LNCAP (cell line): Measurements from ENCODE around the gene MAMDC2.

ENCODE experiments used
- TF ChIP-seq, protein P1 (sequence below): fragments of 450-650 bp; IDR thresholded peaks from 2 replicates; pipeline ENCODE4 v1.5.1; 2017; ENCODE audit warnings: mild to moderate bottlenecking

The MAMDC2 gene

DNA sequence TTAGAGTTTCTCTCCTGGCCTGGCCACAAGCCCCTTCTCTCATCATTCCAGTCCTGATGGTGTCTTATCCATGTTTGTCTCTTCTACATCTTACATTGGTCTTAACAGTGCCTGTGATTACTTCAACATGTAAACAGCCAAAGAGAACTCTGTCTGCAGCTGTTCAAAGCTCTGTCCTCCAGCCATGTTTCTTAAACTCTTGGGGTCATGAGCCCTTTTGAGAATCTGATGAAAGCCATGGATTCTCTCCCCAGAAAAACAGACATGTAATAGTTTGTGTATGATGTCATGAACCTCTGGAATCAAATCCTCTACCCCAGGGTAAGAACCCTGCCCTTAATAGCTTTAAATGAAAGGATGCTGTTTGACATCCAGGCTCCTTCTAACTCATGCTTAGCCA, 30.1 kb downstream of the MAMDC2 start:
- TF ChIP-seq, protein P1, sequence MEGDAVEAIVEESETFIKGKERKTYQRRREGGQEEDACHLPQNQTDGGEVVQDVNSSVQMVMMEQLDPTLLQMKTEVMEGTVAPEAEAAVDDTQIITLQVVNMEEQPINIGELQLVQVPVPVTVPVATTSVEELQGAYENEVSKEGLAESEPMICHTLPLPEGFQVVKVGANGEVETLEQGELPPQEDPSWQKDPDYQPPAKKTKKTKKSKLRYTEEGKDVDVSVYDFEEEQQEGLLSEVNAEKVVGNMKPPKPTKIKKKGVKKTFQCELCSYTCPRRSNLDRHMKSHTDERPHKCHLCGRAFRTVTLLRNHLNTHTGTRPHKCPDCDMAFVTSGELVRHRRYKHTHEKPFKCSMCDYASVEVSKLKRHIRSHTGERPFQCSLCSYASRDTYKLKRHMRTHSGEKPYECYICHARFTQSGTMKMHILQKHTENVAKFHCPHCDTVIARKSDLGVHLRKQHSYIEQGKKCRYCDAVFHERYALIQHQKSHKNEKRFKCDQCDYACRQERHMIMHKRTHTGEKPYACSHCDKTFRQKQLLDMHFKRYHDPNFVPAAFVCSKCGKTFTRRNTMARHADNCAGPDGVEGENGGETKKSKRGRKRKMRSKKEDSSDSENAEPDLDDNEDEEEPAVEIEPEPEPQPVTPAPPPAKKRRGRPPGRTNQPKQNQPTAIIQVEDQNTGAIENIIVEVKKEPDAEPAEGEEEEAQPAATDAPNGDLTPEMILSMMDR, result no peak

DNA sequence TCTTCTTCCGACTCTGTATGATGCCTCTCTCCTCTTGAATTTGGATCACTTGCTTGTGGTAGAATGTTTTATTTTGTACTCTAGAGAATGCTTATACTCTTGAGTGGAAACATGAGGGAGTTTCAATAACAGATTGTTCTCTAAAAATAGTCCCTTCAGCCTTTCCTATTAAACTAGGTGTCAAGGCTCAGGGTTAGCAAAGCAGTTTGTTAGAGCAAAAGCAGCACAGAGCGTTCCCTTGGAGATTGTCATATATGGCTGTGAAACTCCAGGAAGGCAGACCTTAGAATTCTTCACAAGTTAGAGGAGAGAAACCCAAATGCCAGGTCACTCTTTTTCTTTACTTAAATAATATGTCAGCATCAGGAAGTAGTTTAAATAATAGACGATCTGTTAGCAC, 33.0 kb downstream of the MAMDC2 start:
- TF ChIP-seq, protein P1, result no peak

DNA sequence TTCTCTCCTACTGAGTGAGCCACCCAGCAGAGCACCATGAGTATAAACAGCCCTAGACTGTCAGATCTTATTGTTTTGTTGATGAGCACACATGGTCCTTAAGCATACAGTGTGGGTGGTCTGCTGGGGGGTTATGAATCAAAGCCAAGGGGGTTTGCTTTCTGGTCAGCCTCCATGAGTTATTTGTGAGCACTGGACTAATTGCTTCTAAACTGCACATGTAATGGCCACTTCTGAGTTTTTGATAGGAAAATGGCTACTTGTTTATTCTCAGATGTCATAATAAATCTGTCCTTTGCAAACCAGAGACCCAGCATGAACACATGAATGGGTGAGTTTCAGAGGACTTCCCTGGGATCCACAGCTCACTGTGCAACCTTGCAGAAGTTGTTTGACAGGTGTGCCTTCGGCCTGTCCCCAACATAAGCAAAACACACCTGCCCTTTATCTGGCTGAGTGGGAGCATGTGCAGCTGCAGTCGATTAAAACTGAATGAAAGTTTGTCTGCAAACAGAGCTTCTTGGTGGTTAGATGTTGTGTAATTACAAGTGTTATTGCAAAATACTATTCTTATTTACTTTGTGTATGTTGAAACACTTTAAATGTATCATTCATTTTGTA, 35.9 kb downstream of the MAMDC2 start:
- TF ChIP-seq, protein P1, result no peak

DNA sequence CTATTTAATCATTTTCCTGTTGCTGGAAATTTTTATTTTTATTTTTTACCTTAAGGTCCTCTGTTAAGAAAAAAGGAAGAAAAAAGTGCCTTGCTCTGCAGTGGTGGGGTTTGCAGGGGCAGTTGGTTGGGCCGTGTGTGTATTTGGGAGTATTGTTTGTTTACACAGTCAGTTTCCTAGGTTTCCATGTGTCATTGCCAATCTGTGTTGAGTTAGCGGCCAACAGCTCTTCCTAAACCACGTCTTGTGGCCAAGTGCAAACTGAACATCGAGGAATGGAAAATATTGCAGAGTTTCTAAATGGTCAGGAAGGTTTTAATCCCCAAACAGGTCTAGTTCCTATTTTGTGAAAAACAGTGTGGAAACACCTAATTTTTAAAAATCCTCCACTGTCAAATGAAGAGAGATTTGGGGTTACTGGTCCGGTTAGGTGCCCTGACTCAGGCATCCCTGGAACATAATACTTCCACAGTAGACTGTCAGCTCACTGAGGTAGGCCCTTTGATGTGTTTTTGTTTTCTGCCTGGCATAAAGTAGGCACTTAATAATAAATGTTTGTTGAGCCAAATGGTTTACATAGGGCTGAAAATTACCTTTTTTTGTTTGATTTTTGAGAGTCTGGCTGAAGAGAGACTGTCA, 37.0 kb downstream of the MAMDC2 start:
- TF ChIP-seq, protein P1, result no peak

DNA sequence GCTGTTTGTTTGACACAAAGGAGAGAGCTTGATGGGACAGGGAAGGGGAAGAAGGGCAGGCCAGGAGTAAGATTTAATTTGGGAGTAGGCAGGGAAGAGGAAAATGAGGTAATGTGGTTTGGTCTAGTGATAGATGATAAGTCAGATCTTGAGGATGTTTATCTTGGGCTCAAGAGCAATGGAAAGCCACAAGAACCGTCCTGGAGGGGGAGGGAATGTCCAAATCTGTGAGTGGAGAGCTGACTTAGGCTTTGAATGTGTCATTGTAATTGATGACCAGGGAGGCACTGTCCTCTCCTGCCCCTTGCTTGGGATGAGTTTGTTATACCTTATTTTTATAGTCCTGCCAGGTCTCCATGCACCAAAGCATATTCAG, 37.5 kb downstream of the MAMDC2 start:
- TF ChIP-seq, protein P1, result no peak

DNA sequence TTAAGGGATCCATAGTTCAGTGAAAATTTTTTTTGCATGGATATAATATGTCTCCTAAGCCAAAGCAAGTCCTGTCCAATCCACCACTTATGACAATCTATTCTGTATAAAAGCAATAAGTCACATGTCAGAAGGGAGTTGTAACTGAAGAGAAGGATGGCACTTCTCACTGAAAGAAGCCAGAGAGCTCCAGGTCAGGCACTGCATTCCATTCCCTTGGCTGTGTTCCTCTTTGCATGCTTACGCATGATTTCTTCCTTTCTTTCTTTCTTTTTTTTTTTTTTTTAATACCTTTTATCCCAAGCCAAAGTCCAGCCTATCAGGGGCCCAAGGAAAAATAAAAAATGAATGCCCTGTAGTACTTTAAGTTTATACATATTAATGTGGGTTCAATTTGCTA, 39.8 kb downstream of the MAMDC2 start:
- TF ChIP-seq, protein P1, result no peak

DNA sequence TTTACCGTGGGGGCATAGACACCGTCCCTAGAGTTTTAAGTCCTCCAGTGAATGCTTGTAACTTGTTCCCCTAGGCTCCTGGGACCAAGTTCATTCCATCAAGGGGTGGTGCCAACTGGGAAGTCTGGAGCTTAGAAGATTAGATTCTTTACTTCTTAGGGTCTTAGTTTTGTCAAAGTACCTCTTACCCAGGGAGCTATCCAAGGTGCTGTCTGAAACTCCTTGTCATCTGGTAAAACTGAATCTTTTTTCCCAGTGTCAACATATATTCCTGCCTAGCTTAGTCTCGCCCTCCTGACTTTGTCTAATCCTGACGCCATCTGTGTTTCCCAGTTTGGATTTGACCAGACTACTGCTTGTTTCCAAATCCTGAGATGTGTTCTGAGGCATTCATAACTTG, 41.6 kb downstream of the MAMDC2 start:
- TF ChIP-seq, protein P1, result no peak
